Ureter (tissue), 1 donor: ENCODE measurements around the gene VPS18. TPM values are rescaled to one million over a fixed set of nuclear protein-coding genes. Genes with fewer than 3 reads are reported as not detected.
"Not testable (repeated sequence)": the region's sequence is repeated elsewhere in the genome, so short reads cannot be mapped to it uniquely, and the experiment has no call there.

Experiments used
- DNase-seq: peaks from one replicate; pipeline ENCODE4 v3.0.0-alpha.2; 2020; ENCODE audit warnings: low spot score
- total RNA-seq: library from RNA; stranded (reverse); gene quantifications from one replicate; pipeline ENCODE4 v1.2.4, GENCODE V29; 2023
- donor health status: DM: yes; HTN: yes; CAD: no.

VPS18 gene
- 30.0 TPM for total RNA-seq

GRCh38 chr15:40893733-40894680 lies at the start of gene VPS18:
TSS of gene VPS18 (plus strand) at chr15:40894450. CDS start at chr15:40894769, 319 bp downstream.
- DNase-seq = peak; percentile 99

GRCh38 chr15:40844696-40845030 lies 49.6 kb upstream of the VPS18 start:
- no peak for DNase-seq

GRCh38 chr15:40845036-40845435 lies 49.2 kb upstream of the VPS18 start:
- no peak for DNase-seq

DNA sequence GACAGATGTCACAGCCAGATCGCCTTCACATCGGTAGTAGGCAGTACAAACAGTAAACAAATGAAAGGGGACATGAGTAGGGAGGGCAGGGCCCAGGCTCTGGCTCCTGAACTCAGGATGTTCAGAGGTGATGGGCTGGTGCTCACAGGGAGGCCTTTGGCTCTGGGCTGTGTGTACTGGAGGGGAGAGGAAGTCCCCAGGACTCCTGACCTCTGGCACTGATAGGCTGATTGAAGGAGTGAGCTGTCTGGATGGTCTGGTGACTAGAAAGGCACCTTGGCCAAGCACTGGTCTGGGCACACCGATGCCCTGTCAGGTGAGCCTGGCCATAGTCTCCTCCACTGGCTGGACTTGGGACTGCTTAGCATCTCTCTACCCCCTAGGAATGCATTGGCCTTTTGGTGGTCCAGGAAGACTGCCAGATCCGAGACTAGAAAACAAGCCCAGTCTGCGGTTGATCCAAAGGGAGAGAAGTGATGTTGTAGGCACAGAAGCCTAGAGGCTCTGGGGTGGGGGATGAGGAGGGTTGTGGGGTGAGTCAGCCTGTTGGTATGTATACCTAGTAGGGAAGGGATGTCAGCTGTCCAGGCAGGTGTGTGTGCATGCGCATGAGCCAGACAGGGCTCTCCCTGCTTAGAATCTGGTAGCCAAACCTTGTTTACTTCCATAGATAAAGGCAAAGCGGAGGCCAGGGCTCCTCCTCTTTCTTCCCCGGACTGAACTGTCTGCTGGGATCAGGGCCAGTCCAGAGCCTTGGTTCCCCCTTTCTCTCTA lies 48.6 kb upstream of the VPS18 start:
- peak; percentile 84 for DNase-seq

DNA sequence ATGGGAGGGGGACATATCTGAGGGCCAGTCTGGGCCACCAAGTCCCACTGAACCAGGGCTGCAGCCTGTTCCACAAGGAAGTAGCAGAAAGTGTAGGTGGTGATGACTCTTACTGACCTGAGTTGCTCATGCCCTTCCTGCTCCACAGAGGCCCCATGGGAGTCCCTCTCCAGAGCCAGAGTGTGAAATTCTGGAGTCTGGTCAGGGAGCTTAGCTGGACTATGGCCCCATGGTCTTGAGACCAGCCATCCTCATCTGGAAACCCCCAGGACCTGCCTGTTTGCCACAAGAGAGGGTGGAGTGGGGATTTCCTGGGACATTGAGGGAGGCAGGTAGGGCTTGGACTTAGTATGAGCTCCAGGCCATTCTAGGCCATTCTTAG lies 47.4 kb upstream of the VPS18 start:
- DNase-seq = no peak

DNA sequence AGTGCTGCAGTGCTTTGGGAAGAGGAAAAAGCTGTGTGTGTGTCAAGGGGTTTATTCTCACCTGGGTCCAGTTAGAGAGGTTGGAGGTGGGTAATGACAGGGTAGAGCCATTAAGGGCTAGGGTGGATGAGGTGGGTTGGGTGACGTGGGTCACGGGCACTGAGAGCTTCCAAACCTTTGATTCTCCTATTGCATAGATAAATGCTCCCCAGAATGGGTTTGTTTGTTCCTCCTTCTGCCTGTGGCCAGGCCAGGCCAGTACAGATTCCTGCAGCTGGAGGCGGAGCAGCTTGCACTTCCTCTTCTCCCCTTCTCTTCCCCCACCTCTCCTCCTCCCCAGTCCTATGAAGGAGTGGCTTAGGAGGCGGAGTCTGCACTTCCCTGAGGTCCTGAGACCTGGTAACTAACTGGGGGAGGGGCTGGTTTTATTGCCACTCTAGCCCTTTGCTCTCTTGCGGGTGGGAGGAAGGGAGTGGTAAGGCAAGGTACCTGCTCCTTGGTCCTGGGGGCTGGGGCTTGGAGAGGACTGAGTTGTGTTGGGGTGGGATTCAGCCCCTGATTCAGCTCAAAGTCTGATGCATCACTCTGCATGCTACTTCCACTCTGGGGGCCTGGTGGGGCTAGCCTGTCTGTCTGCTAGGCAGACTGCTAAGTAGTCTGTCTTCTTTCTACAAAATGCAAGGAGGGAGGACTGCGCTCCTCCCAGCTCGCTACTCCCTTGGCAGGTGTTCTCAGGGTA lies 46.9 kb upstream of the VPS18 start:
- peak; percentile 85 for DNase-seq

- DNase-seq = no peak
Measured at GRCh38 chr15:40850576-40851112, 43.6 kb upstream of the VPS18 start.

GRCh38 chr15:40852529-40852928 lies 41.7 kb upstream of the VPS18 start:
- no peak for DNase-seq

DNA sequence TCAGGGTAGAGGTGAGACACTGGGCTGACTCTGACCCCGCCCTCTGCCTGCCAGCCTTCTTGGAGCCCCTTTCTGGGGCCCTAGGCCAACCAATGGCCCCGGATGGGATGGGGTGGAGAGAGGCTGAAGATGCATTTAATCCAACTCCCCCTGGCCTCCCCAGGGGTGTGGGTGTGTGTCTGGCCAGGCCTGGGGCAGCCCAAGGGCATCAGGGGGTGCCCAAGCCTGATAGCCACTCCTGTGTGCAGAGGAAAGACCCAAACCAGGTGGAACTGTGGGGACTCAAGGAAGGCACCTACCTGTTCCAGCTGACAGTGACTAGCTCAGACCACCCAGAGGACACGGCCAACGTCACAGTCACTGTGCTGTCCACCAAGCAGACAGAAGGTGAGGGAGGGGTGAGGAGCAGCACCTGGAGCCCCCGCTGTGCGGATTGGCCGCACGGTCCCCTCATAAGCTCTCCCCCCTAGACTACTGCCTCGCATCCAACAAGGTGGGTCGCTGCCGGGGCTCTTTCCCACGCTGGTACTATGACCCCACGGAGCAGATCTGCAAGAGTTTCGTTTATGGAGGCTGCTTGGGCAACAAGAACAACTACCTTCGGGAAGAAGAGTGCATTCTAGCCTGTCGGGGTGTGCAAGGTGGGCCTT lies 40.9 kb upstream of the VPS18 start:
- DNase-seq = no peak

DNA sequence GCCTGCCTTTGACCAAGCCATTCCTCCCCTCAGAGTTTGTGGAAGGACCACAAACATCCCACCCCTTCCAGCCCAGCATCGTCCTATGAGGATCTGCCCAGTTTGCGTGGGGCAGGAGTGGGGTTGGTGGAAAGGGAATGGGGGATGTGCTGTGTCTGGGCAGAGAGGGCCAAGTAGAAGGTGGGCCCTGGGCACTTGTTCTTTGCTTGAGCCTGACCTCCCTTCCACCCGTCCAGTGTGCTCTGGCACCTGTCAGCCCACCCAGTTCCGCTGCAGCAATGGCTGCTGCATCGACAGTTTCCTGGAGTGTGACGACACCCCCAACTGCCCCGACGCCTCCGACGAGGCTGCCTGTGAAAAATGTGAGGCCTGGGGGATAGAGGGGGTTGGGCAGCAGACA lies 40.1 kb upstream of the VPS18 start:
- no peak for DNase-seq

GRCh38 chr15:40855706-40856234 lies 38.5 kb upstream of the VPS18 start:
- no peak for DNase-seq

DNA sequence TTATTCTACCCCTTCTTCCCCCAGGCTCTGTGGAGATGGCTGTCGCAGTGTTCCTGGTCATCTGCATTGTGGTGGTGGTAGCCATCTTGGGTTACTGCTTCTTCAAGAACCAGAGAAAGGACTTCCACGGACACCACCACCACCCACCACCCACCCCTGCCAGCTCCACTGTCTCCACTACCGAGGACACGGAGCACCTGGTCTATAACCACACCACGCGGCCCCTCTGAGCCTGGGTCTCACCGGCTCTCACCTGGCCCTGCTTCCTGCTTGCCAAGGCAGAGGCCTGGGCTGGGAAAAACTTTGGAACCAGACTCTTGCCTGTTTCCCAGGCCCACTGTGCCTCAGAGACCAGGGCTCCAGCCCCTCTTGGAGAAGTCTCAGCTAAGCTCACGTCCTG lies 37.5 kb upstream of the VPS18 start:
- no peak for DNase-seq

DNA sequence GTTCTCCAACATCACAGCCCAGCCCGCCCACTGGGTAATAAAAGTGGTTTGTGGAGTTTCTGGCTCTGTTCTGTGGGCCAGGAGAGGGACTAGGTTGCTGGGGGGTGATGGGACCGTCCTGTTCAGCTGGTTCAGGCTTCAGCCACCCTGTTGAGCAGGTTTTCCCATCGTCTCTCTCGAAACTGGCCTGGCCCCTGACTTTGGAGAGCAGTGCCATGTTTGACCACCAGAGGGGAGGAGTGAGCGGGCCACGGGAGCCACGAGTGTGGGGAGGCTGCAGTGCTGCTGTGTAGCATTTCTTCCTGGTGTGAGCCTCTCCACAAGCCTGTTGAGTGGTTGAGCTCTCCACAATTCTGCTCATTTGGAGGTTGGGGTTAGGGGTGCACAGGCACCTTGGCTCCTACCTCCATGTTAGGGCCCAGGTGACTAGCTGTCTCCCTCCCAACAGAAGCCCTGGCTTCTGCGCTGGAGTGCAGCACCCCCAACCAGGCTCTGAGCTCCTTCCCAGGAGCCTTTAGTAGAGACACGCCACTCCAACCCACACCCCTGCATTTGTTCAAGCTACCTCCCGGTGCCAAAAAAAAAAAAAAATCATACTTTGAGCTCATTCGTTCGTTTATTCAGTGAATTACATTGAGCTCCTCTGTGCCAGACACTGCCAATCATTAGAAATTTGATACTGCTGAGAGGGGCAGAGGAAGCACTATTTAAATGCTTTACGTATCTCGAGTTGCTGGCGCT lies 36.5 kb upstream of the VPS18 start:
- peak; percentile 92 for DNase-seq

- DNase-seq = no peak
Measured at GRCh38 chr15:40858706-40859105, 35.5 kb upstream of the VPS18 start.

GRCh38 chr15:40859206-40859851 lies 34.9 kb upstream of the VPS18 start:
- DNase-seq = peak; percentile 86

DNA sequence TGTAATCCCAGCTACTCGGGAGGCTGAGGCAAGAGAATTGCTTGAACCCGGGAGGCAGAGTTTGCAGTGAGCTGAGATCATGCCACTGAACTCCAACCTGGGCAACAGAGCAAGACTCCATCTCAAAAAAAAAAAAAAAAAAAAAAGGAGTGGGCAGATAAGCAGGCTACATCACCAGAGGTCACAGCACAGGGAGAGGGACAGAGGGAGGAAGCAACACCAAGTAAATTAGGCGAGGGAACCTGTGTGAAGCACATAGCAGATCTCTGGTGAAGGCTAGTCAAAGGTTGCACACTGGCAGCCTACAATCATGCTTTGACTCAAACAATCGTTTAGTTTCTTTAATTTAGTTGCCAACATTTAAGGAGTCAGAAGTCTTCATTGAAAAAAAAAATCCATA lies 33.1 kb upstream of the VPS18 start:
- not testable (repeated sequence) for DNase-seq

DNA sequence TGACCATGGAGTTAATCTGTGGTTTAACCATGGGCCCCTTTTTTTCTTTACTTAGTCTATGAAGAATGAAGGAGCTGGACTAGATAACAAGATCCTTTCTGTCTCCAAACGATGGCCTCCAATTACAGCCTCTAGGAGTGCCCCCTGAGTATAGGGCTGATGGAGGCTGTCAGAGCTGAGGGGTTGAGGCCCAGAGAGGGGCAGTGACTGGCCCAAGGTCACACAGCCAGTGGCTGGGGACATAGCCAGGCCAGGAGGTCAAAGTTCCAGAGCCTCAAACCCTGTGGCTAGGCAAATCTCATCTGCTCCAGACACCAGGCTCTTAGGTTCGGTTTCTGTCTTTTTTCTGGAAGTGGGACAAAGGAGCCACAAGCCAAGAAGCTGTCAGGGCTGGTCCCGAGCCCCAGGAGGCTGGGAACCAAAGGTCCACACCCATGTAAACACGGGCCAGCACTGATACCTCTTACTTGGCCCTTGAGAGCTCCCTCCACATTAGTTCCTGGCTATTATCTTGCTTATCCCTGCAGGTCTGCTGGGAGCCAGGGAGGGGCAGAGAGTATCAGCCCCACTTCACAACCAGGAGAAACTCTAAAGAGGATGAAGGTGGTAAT lies 30.5 kb upstream of the VPS18 start:
- DNase-seq = no peak

GRCh38 chr15:40867199-40867598 lies 27.1 kb upstream of the VPS18 start:
- DNase-seq = no peak

- no peak for DNase-seq
Measured at GRCh38 chr15:40869686-40870085, 24.6 kb upstream of the VPS18 start.

GRCh38 chr15:40870716-40871115 lies 23.5 kb upstream of the VPS18 start:
- no peak for DNase-seq
